ENCODE results near the gene WLS.
"Not testable (repeated sequence)": the region's sequence is repeated elsewhere in the genome, so short reads cannot be mapped to it uniquely, and the experiment has no call there.

The WLS gene

GRCh38 chr1:68197461-68197860, 34.9 kb downstream of the WLS start:
- no peak for DNase-seq

GRCh38 chr1:68196676-68197075, 35.6 kb downstream of the WLS start:
- DNase-seq: no peak

- no peak for DNase-seq
These were observed 40.6 kb downstream of the WLS start for GRCh38 chr1:68191717-68192116.

- DNase-seq: no peak
These were observed 43.5 kb downstream of the WLS start for GRCh38 chr1:68188644-68189340.

- DNase-seq: no peak
These were observed 44.2 kb downstream of the WLS start for GRCh38 chr1:68188060-68188538.

GRCh38 chr1:68185743-68186142, 46.6 kb downstream of the WLS start:
- DNase-seq: no peak

GRCh38 chr1:68183895-68184294, 48.4 kb downstream of the WLS start:
- no peak for DNase-seq

GRCh38 chr1:68181165-68181556, 51.2 kb downstream of the WLS start:
- DNase-seq: no peak

GRCh38 chr1:68180441-68181164, 51.7 kb downstream of the WLS start:
- DNase-seq: peak; percentile 59

GRCh38 chr1:68178821-68179490, 53.4 kb downstream of the WLS start:
- DNase-seq: no peak

GRCh38 chr1:68175621-68176398, 56.5 kb downstream of the WLS start:
- DNase-seq: peak; percentile 93

- DNase-seq: peak; percentile 22
These were observed 57.6 kb downstream of the WLS start for GRCh38 chr1:68174738-68175113.

- peak; percentile 40 for DNase-seq
These were observed 58.2 kb downstream of the WLS start for GRCh38 chr1:68173936-68174737.

GRCh38 chr1:68173283-68173935, 58.9 kb downstream of the WLS start:
- DNase-seq: peak; percentile 94

GRCh38 chr1:68171795-68172194, 60.5 kb downstream of the WLS start:
- not testable (repeated sequence) for DNase-seq

- no peak for DNase-seq
These were observed 63.7 kb downstream of the WLS start for GRCh38 chr1:68168545-68169171.

- no peak for DNase-seq
These were observed 65.1 kb downstream of the WLS start for GRCh38 chr1:68167211-68167610.

- DNase-seq: no peak
These were observed 66.0 kb downstream of the WLS start for GRCh38 chr1:68166348-68166747.

- no peak for DNase-seq
These were observed 66.7 kb downstream of the WLS start for GRCh38 chr1:68165665-68166064.

GRCh38 chr1:68164918-68165317, 67.4 kb downstream of the WLS start:
- DNase-seq: no peak

- DNase-seq: no peak
These were observed 69.1 kb downstream of the WLS start for GRCh38 chr1:68163220-68163619.

Data from NCI-H146 (cell line).